Endometrial microvascular endothelial cells (primary cell): ENCODE data around the gene AP2S1. TPM values are rescaled to one million over a fixed set of nuclear protein-coding genes. Genes with fewer than 3 reads are reported as not detected.
"Not testable (repeated sequence)": the region's sequence is repeated elsewhere in the genome, so short reads cannot be mapped to it uniquely, and the experiment has no call there.

Experiments
- in situ Hi-C: cut with HindIII; loops from 2 replicates; pipeline ENCODE4 v1.10.0; 2017; ENCODE audit warnings: low sequenced_read_pairs, low pct_unique_long_range_greater_than_20kb; ENCODE audit errors: inconsistent ontology term
- total RNA-seq: library from RNA; depleted of rRNA; stranded (reverse); fragments of >200 nt; gene quantifications from one replicate; pipeline ENCODE4 v1.2.3, GENCODE V29; 2015; ENCODE audit errors: inconsistent ontology term

Gene AP2S1
- total RNA-seq, 1 donor from 2014 or later, result 287 TPM

DNA sequence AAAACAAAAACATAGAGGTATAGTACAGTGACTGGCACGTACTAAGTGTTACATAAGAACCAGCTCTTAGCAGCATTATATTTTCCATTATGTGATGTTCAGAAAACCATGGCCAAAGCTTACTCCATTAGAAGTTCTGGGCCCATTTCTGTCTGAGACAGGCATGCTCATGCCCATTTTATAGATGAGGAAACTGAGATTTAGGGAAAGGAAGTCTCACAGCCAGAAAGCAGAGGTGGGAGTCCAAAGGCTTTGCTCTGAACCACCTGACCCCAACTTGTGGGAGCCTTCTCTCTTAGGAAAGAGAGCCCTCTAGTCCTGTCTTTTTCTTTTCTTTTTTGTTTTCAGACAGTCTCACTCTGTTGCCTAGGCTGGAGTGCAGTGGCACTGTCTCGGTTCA, 2.3 kb downstream of the AP2S1 start:
- in situ Hi-C loops, result no loop called here

- in situ Hi-C loops, result no loop called here
These were observed 3.1 kb downstream of the AP2S1 start for GRCh38 chr19:46847528-46847927.

DNA sequence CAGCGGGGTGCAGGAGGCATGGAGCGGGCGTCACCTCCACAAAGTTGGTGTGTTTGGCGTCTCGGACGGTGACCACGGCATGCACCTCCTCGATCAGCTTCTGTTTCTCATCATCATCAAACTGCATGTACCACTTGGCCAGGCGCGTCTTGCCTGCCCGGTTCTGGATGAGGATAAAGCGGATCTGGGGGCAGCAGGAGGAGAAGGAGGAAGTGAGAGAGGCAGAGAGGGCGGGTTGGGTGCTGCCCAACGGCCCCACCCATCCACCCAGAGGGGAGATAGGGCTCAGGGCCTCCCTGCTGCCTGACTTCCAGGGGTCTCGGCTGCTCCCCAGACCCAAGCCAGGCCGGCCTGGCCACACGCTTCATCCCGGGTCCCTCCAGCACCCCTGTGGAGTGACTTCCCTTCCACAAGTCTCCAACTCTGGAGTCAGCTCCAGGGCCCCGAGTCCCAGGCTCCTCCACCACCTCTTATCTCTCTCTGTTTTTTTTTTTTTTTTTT, 4.6 kb downstream of the AP2S1 start:
- in situ Hi-C loops, result no loop called here

- in situ Hi-C loops, result no loop called here
These were observed 6.6 kb downstream of the AP2S1 start for GRCh38 chr19:46844067-46844489.

DNA sequence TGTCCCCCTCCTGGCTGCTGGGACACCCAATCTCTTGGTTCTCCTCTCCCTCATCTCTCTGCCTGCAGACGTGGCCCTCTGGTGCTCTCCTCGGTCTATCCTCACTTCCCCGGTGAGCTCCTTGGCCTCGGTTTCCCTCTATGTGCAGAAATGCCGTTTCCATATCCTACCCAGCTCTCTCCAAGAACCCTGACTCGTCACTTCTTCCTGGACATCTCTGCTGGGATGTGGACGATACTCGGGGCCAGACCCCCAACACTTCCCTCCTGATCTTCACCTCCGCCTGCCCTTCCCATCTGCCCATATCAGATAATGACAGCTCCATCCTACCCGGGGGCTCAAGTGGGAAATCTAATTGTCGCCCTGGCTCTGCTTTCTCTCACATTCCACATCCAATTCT, 7.9 kb downstream of the AP2S1 start:
- in situ Hi-C loops, result no loop called here

GRCh38 chr19:46841458-46842083, 9.1 kb downstream of the AP2S1 start:
- in situ Hi-C loops, result no loop called here

- in situ Hi-C loops, result no loop called here
These were observed 10.1 kb downstream of the AP2S1 start for GRCh38 chr19:46840498-46840942.

GRCh38 chr19:46839752-46840497, 10.7 kb downstream of the AP2S1 start:
- in situ Hi-C loops, result no loop called here

- in situ Hi-C loops, result no loop called here
These were observed 12.5 kb downstream of the AP2S1 start for GRCh38 chr19:46838160-46838559.

- in situ Hi-C loops, result no loop called here
These were observed 15.7 kb downstream of the AP2S1 start for GRCh38 chr19:46834984-46835383.

- in situ Hi-C loops, result no loop called here
These were observed 16.5 kb downstream of the AP2S1 start for GRCh38 chr19:46834121-46834520.

DNA sequence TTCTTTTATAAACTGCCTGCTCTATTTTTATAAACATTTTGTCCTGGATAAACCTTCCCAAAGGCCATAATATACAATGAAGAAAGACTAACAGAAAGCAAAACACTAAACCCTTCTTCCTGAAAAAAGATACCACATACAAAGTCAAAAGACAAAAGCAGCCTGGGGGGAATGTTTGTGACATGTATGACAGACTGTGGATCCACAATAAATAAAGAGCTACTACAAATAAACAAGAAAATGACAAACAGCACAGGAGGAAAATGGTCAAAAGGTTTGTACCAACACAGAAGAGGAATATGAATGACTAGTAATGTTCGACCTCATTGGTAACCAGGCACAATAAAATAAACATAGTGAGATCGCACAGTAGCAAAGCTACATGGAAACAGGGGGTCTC, 19.8 kb downstream of the AP2S1 start:
- in situ Hi-C loops, result no loop called here

- in situ Hi-C loops, result no loop called here
These were observed 22.2 kb downstream of the AP2S1 start for GRCh38 chr19:46828484-46828883.

GRCh38 chr19:46825731-46826055, 25.0 kb downstream of the AP2S1 start:
- in situ Hi-C loops, result no loop called here

DNA sequence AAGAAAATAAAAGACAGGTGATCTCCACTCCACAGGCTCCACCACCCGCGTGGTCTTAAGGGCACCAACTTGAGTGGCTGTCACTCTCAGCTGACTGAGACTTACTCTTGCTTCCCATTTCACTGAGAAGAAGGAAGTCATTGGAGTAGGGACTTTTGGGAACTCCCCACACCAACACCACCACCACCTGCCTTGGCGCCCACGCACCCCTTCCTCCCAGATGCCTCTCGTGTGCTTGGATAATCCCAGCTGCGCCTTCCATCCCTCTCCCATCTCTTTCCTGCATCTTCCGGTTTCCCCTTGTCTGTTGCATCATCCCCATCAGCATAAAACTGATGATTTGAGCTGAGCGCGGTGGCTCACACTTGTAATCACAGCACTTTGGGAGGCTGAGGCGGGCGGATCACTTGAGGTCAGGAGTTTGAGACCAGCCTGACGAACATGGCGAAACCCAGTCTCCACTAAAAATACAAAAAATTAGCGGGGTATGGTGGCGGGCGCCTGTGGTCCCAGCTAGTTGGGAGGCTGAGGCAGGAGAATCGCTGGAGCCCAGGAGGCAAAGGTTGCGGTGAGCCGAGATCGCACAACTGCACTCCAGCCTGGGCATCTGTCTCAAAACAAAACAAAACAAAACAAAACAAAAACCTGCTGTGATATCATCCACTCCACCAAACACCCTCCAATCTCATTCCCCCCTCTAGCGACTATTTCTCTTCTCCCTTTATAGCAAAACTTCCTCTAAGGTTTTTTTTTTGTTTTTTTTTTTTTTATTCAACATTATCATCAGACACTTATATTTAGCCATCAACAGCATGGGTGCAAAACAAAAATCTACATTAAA, 25.5 kb downstream of the AP2S1 start:
- in situ Hi-C loops, result no loop called here

DNA sequence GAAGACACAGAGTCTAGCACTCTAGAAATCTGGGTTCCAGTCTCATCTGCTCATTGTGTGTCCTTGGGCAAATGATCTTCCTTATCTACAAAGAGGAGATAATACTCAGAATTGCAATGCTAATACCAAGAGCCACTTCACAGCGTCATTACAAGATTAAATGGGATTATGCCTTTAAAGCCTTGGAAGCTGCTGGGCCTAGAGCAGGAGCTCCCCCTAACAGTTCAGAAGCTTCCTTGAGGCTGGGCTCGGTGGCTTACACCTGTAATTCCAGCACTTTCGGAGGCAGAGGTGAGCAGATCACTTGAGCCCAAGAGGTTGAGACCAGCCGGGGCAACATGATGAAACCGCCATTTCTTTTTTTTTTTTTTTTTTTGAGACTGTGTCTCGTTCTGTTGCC, 27.6 kb downstream of the AP2S1 start:
- in situ Hi-C loops, result no loop called here

- in situ Hi-C loops, result not testable (repeated sequence)
These were observed 28.2 kb downstream of the AP2S1 start for GRCh38 chr19:46822410-46822787.

DNA sequence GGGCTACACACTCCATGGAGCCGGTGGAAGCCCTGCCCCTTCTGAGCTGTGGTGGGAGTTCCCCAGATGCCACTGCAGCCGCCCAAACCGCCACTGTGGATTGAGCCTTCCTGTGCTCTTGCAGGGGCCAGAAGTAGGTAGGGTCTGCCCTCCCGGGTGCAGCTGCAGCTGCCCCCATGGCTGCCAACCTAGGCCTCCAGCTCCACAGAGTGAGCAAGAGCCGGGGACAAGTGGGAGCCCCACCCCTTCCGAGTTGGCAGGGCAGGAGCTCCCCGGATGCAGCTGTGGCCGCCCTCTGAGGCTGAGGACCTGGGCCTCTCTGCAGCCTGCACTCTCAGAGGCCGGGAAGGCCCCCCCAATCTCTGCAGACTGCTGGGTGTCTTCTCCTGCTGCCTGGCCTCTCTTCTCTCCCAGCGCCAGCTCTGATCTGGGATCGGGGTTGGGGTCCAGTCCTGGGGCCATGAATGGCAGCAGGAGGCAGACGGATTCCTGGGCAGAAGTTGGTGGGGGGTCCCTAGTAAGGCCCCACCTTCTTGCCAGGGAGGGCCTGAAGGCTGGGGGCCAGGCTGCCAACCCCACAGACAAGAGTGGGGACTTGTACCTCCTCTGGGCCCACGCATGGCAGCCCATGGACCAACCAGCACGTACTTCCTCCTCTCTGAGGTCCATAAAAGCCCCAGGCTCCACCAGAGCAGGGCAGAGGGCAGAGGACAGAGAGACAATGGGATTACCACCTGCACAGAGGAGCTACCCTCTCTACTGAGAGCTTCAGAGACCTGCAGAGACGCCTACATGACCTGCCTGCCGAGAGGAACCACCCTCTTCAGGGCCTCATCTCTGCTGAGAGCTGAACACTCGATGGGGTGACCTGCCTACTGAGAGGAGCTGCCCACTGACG, 28.9 kb downstream of the AP2S1 start:
- in situ Hi-C loops, result no loop called here

- in situ Hi-C loops, result no loop called here
These were observed 31.8 kb downstream of the AP2S1 start for GRCh38 chr19:46818812-46819211.
